Fibroblast of lung (primary cell): Measurements from ENCODE around the gene EXO1. TPM values are rescaled to one million over a fixed set of nuclear protein-coding genes. Genes with fewer than 3 reads are reported as not detected.
"Not testable (repeated sequence)": the region's sequence is repeated elsewhere in the genome, so short reads cannot be mapped to it uniquely, and the experiment has no call there.

Experiments
- DNase-seq, 2 donors: peaks; one replicate each; pipeline versions ENCODE4 v3.0.0 to v3.0.0-alpha.2; 2010; ENCODE audit warnings: low read depth in 2 of 2
- H2AFZ ChIP-seq: 2 replicates; pipeline ENCODE4 v1.5.1; 2012; ENCODE audit warnings: low read length, control low read depth, inconsistent platforms
- H3K27ac ChIP-seq: 2 replicates; pipeline ENCODE4 v1.5.1; 2011; ENCODE audit warnings: low read length, control low read depth; ENCODE audit not compliant: insufficient read depth
- H3K27me3 ChIP-seq: 2 replicates; pipeline ENCODE4 v1.5.1; 2011; ENCODE audit warnings: mild to moderate bottlenecking, low read length; ENCODE audit not compliant: control insufficient read depth, insufficient read depth
- H3K36me3 ChIP-seq: 2 replicates; pipeline ENCODE4 v1.5.1; 2011; ENCODE audit warnings: low read length; ENCODE audit not compliant: control insufficient read depth, insufficient read depth
- H3K4me1 ChIP-seq: 2 replicates; pipeline ENCODE4 v1.5.1; 2011; ENCODE audit warnings: low read length; ENCODE audit not compliant: control insufficient read depth, insufficient read depth; ENCODE audit errors: extremely low read depth
- H3K4me2 ChIP-seq: 2 replicates; pipeline ENCODE4 v1.5.1; 2011; ENCODE audit warnings: low read length, control low read depth; ENCODE audit not compliant: insufficient read depth; ENCODE audit errors: extremely low read depth
- H3K4me3 ChIP-seq, 4 experiments: fragments of 200-600 bp in 1 of 4; sonication (generic) in 1 of 4; replicated peaks in 1 of 4; 2 replicates each; pipeline ENCODE4 v1.5.1; 2011 to 2016; ENCODE audit warnings: low read length in 4 of 4, low read depth in 3 of 4, mild to moderate bottlenecking in 3 of 4, control low read depth in 2 of 4, inconsistent platforms in 1 of 4, mixed read lengths in 1 of 4; ENCODE audit not compliant: insufficient read depth in 1 of 4; ENCODE audit errors: control extremely low read depth in 1 of 4
- H3K79me2 ChIP-seq: 2 replicates; pipeline ENCODE4 v1.5.1; 2012; ENCODE audit warnings: mild to moderate bottlenecking, low read length, inconsistent platforms; ENCODE audit not compliant: control insufficient read depth, insufficient read depth
- H3K9ac ChIP-seq: 2 replicates; pipeline ENCODE4 v1.5.1; 2011; ENCODE audit warnings: mild to moderate bottlenecking, low read length, control low read depth; ENCODE audit not compliant: insufficient read depth
- H3K9me3 ChIP-seq: 2 replicates; pipeline ENCODE4 v1.5.1; 2012; ENCODE audit warnings: low read depth, low read length; ENCODE audit not compliant: control insufficient read depth, insufficient read depth
- H4K20me1 ChIP-seq: 2 replicates; pipeline ENCODE4 v1.5.1; 2011; ENCODE audit warnings: low read length; ENCODE audit not compliant: control insufficient read depth, insufficient read depth; ENCODE audit errors: extremely low read depth
- CTCF ChIP-seq, 2 donors: IDR thresholded peaks in 1 of 2; conservative IDR thresholded peaks in 1 of 2; 1 replicate in 1 of 2; 2 replicates in 1 of 2; pipeline ENCODE4 v1.5.1; 2011 to 2012; ENCODE audit warnings: low read length in 2 of 2, control low read depth in 1 of 2, inconsistent platforms in 1 of 2, low read depth in 1 of 2, mild to moderate bottlenecking in 1 of 2
- EZH2 ChIP-seq: IDR thresholded peaks from 2 replicates; pipeline ENCODE4 v1.5.1; 2012; ENCODE audit warnings: low read length, control low read depth, mild to moderate bottlenecking; ENCODE audit errors: missing control alignments
- polyA plus RNA-seq, 2 donors: library from polyadenylated mRNA; depleted of rRNA in 1 of 2; stranded (reverse) in 1 of 2; unstranded in 1 of 2; fragments of >200 nt; gene quantifications; 2 replicates each; pipeline ENCODE4 v1.2.1, GENCODE V29; 2011 to 2012; ENCODE audit warnings: missing spikeins in 1 of 2
- total RNA-seq: library from RNA; depleted of rRNA; stranded (reverse); fragments of >200 nt; gene quantifications from 2 replicates; pipeline ENCODE4 v1.2.1, GENCODE V29; 2014

Gene EXO1
- total and polyA plus RNA-seq, 2 donors (not counting 1 experiment from before 2014, with no cell fraction given) = 3.0 to 7.2 TPM

- H3K9me3 ChIP-seq = no peaks in the 10 kb centered on the region
- H4K20me1 ChIP-seq = no peaks in the 10 kb centered on the region
- no peak for TF ChIP-seq EZH2
- H3K4me1 ChIP-seq = peaks cover 7% of the 10 kb centered on the region
- H3K9ac ChIP-seq = no peak overlapping the region
- peak overlapping the region; percentile 48 for H3K4me2 ChIP-seq
- H3K4me3 ChIP-seq = no peak overlapping the region
- H2AFZ ChIP-seq = peak overlapping the region; percentile 54
- H3K27ac ChIP-seq = no peak overlapping the region
- H3K36me3 ChIP-seq = no peaks in the 10 kb centered on the region
- DNase-seq = peak; percentile 41 to 70
- no peaks in the 10 kb centered on the region for H3K27me3 ChIP-seq
- no peaks in the 10 kb centered on the region for H3K79me2 ChIP-seq
Observed at GRCh38 chr1:241825581-241825980, 22.4 kb upstream of the EXO1 start.

DNA sequence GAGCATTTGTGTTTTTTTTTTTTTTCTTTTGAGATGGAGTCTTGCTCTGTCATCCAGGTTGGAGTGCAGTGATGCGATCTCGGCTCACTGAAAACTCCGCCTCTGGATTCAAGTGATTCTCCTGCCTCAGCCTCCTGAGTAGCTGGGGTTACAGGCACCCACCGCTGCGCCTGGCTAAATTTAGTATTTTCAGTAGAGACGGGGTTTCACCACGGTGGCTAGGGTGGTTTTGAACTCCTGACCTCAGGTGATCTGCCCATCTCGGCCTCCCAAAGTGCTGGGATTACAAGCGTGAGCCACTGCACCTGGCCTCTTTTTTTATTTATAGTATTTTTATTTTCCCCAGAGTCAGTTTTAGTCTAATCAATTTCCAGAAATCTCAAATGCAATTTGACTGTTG is 21.4 kb upstream of the EXO1 start:
- H3K9me3 ChIP-seq, H2AFZ ChIP-seq, H3K27ac ChIP-seq, H3K79me2 ChIP-seq, H4K20me1 ChIP-seq, H3K4me1 ChIP-seq, H3K27me3 ChIP-seq, DNase-seq, H3K9ac ChIP-seq, H3K36me3 ChIP-seq, H3K4me2 ChIP-seq, H3K4me3 ChIP-seq: not testable (repeated sequence)

DNA sequence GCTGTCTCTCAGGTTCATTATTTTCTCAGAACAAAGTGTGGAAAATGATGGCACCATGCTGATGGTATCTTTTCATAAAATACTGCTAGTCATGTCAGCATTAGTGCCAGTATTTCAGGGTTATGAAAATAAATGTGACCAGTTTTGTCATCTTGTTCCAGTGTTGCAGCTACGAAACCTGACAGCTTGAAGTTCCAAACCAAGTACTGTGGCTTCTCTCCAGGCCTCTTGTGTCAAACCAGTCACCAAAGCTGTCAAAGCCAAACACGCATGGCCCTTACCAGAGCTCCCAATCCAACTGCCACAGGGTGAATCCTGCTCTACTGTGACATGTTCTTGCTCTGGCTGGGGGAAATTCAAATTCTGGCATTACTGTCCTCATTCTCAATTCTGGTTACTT is 20.7 kb upstream of the EXO1 start:
- no peak overlapping the region for H3K9ac ChIP-seq
- no peak overlapping the region for H2AFZ ChIP-seq
- DNase-seq = no peak
- H3K79me2 ChIP-seq = no peaks in the 10 kb centered on the region
- no peaks in the 10 kb centered on the region for H4K20me1 ChIP-seq
- no peaks in the 10 kb centered on the region for H3K36me3 ChIP-seq
- no peak for TF ChIP-seq CTCF (conservative IDR thresholded peaks at IDR 0.05 in 1 of 2, IDR thresholded peaks at IDR 0.05 in 1 of 2; ENCODE audit: low read depth in 1 of 2, low read length in 2 of 2)
- no peak for TF ChIP-seq EZH2
- no peak overlapping the region for H3K4me3 ChIP-seq
- no peak overlapping the region for H3K27ac ChIP-seq
- H3K4me2 ChIP-seq = no peak overlapping the region
- peaks cover 3% of the 10 kb centered on the region for H3K4me1 ChIP-seq
- no peaks in the 10 kb centered on the region for H3K27me3 ChIP-seq
- H3K9me3 ChIP-seq = no peaks in the 10 kb centered on the region

- Histone ChIP-seq H2AFZ (peak overlapping the region; percentile 7), H3K4me1 (peaks cover 3% of the 10 kb centered on the region), H3K36me3 (no peaks in the 10 kb centered on the region), H3K9ac (no peak overlapping the region), H4K20me1 (no peaks in the 10 kb centered on the region), H3K27me3 (no peaks in the 10 kb centered on the region), H3K4me2 (peak overlapping the region; percentile 52), H3K4me3 (no peak overlapping the region), H3K9me3 (no peaks in the 10 kb centered on the region), H3K27ac (no peak overlapping the region), H3K79me2 (no peaks in the 10 kb centered on the region)
- TF ChIP-seq CTCF (conservative IDR thresholded peaks at IDR 0.05 in 1 of 2, IDR thresholded peaks at IDR 0.05 in 1 of 2; ENCODE audit: low read depth in 1 of 2, low read length in 2 of 2) (no peak), EZH2 (no peak)
- DNase-seq = peak in 1 of 2 donors; percentile 59
Observed at GRCh38 chr1:241828463-241829021, 19.5 kb upstream of the EXO1 start.
